ENCODE measurements around the gene TLCD1. TPM values are rescaled to one million over a fixed set of nuclear protein-coding genes. Genes with fewer than 3 reads are reported as not detected.
A peak's percentile ranks its signal among the peaks of the same experiment; 100 is the strongest.

TLCD1 gene
- total and polyA plus RNA-seq, 2 donors (not counting 1 experiment from before 2014, with no cell fraction given) = 0.49 to 3.1 TPM

GRCh38 chr17:28718333-28719020 is 7.6 kb downstream of the TLCD1 start:
- Histone ChIP-seq H3K9me3 (ENCODE audit: control extremely low read depth in 1 of 3, control insufficient read depth in 2 of 3, insufficient read depth in 1 of 3, low read length in 2 of 3) (no peaks in the 10 kb centered on the region), H3K9ac (ENCODE audit: low read length) (no peak overlapping the region), H3K4me3 (ENCODE audit: control extremely low read depth in 1 of 5, extremely low read depth in 1 of 5, insufficient read depth in 1 of 5, low read depth in 2 of 5, low read length in 4 of 5) (no peak overlapping the region), H3K79me2 (ENCODE audit: control insufficient read depth, insufficient read depth, low read length) (peaks cover 27% of the 10 kb centered on the region), H3K4me2 (replicated peaks; ENCODE audit: low read depth, low read length, poor library complexity, severe bottlenecking) (peak overlapping the region; percentile 85), H3K27me3 (replicated peaks in 1 of 4; ENCODE audit: control extremely low read depth in 1 of 4, control insufficient read depth in 3 of 4, insufficient read depth in 4 of 4, low read length in 3 of 4) (peaks cover 0 to 8% (median 2%) of the 10 kb centered on the region in 4 experiments), H3K36me3 (replicated peaks in 1 of 2; ENCODE audit: control extremely low read depth in 1 of 2, control insufficient read depth in 1 of 2, extremely low read depth in 1 of 2, insufficient read depth in 2 of 2, low read length in 1 of 2) (peaks cover 0 to 28% of the 10 kb centered on the region in 2 experiments), H3K27ac (ENCODE audit: low read length in 2 of 2) (peak overlapping the region in 1 of 2 donors; percentile 56), H2AFZ (ENCODE audit: insufficient read depth, low read depth, low read length, poor library complexity, severe bottlenecking) (peak overlapping the region; percentile 85), H3K4me1 (ENCODE audit: control insufficient read depth in 2 of 2, insufficient read depth in 2 of 2, low read length in 2 of 2) (peaks cover 47 to 62% of the 10 kb centered on the region in 2 donors), H4K20me1 (ENCODE audit: control insufficient read depth, insufficient read depth, low read length, poor library complexity, severe bottlenecking) (peaks cover 35% of the 10 kb centered on the region)
- Mint-ChIP-seq H3K27me3 (no peaks in the 10 kb centered on the region), H3K4me1 (peaks cover 48% of the 10 kb centered on the region), H3K4me3 (peak overlapping the region; percentile 86), H3K27ac (peak overlapping the region; percentile 89), H3K9me3 (ENCODE audit: insufficient read depth) (no peaks in the 10 kb centered on the region)
- WGBS (ENCODE audit: insufficient coverage) = 53% methylated on average over 12 of the region's 18 CpGs
- ChIA-PET POLR2A (interaction anchor here (1.0 kb wide), 1 partner anchor 28 kb away, joined by 7 read pairs; no protein-coding TSS in a partner anchor), CTCF (interaction anchor here (0.9 to 15.9 kb wide), 4 partner anchors 7 to 176 kb away, joined by 3 to 1020 read pairs (median 6); partner anchors contain the start of genes PROCA1 and TRAF4)
- intact Hi-C loops (cut with micrococcal nuclease) = loop anchor here (1.0 to 10.0 kb wide), 10 partner anchors 7 to 574 kb away; partner anchors contain the start of genes ALDOC, BLTP2, ERAL1 and NEK8
- TF ChIP-seq CTCF (IDR thresholded peaks at IDR 0.05) (no peak), EZH2 (IDR thresholded peaks at IDR 0.05; ENCODE audit: borderline replicate concordance, insufficient read depth, low read depth, low read length, poor library complexity, severe bottlenecking) (no peak)
- ATAC-seq (ENCODE audit: low read depth) = no peak
- peak; percentile 41 for DNase-seq
